HFF-Myc (cell line): Measurements from ENCODE around the gene STK17B.

Experiments used
- DNase-seq: peaks from one replicate; pipeline ENCODE4 v3.0.0-alpha.2; 2011; ENCODE audit warnings: low read depth; ENCODE audit errors: extremely low read depth
- H3K4me3 ChIP-seq: replicated peaks from 2 replicates; pipeline ENCODE4 v1.5.1; 2011; ENCODE audit warnings: low read depth, mild to moderate bottlenecking, control low read depth, low read length
- CTCF ChIP-seq: IDR thresholded peaks from 2 replicates; pipeline ENCODE4 v1.5.1; 2012; ENCODE audit warnings: mild to moderate bottlenecking, low read depth, low read length, control low read depth; ENCODE audit errors: missing control alignments

The STK17B gene

GRCh38 chr2:196162586-196163175 is 8.7 kb downstream of the STK17B start:
- DNase-seq, result no peak
- no peak overlapping the region for H3K4me3 ChIP-seq
- TF ChIP-seq CTCF, result no peak

GRCh38 chr2:196160946-196161345 is 10.4 kb downstream of the STK17B start:
- no peak overlapping the region for H3K4me3 ChIP-seq
- no peak for DNase-seq
- TF ChIP-seq CTCF, result no peak

DNA sequence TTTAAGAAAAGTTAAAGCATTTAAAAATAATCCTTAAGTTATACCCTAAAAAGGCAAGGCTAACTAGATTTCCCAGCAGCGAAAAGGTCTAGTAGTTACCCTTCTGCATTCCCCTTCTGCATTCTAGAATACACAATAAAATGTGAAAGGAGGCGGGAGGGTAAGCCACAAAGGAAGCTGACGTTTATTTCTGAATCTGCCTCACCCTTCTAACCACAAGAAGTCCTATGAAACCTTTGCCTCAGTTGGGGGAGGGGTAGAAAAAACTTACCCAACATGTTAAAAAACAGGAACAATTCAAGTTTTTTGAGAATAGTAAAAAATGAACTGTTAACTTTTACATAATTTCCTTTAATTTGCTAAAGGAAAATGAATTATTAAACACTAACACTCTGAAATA is 11.3 kb downstream of the STK17B start:
- no peak for TF ChIP-seq CTCF
- no peak overlapping the region for H3K4me3 ChIP-seq
- peak; percentile 72 for DNase-seq

DNA sequence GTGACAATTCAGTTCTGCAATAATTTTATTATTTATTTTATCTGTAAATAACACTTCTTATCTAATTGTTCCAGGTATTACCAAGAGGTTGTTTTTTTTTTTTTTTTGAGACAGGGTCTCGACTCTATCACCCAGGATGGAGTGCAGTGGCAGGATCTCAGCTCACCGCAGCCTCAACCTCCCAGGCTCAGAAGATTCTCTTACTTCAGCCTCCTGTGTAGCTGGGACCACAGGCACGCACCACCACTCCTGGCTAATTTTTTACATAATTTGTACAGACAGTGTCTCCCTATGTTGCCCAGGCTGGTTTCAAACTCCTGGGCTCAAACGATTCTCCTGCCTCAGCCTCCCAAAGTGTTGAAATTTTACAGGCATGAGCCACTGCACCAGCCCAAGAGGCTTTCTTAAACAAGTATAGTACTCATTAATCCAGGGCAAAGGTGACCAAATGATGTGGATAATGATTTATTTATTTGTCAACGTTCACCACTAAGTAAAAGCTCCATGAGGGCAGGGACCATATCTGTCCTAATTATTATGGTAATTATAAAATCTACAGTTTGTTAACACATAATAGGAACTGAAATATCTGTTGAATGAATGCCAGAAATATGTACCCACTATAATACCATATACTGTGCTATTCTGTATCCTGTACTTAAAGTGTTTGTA is 12.0 kb downstream of the STK17B start:
- H3K4me3 ChIP-seq, result no peak overlapping the region
- DNase-seq, result no peak
- TF ChIP-seq CTCF, result no peak

GRCh38 chr2:196155575-196155974 is 15.8 kb downstream of the STK17B start:
- no peak for DNase-seq
- H3K4me3 ChIP-seq, result no peak overlapping the region
- TF ChIP-seq CTCF, result no peak

DNA sequence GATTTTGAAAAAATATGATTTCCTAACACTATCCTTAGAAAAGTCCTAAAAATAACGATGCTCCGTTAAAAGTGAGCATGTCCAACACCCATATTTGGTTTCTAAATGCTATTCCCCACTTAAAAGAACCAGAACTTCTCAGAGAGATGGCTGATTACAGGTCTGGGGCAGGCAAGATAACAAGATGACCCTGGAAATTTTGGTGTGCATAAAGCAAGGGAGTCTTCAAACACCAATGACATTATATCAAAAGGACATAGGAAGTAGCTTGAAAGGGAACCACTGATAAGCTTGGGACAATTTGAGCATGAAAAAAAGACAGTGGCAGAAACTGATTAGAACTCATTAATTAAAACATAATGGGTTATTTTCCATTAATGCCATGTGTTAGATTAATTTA is 17.9 kb downstream of the STK17B start:
- TF ChIP-seq CTCF, result no peak
- no peak overlapping the region for H3K4me3 ChIP-seq
- no peak for DNase-seq
